Neural cell (in vitro differentiated cells): Measurements from ENCODE around the gene CAMK2A. TPM values are rescaled to one million over a fixed set of nuclear protein-coding genes. Genes with fewer than 3 reads are reported as not detected.

Experiments
- H2AFZ ChIP-seq: fragments of 200-600, 300-800 bp; sonication (generic), shearing (Covaris generic); 2 replicates; pipeline ENCODE4 v1.6.0; 2014; ENCODE audit warnings: low read depth, mild to moderate bottlenecking, antibody characterized with exemption, low read length, moderate library complexity
- H3F3A ChIP-seq: fragments of 200-600 bp; shearing (Covaris generic); 2 replicates; pipeline ENCODE4 v1.6.1; 2016; ENCODE audit warnings: mild to moderate bottlenecking, moderate library complexity, mixed read lengths, antibody characterized with exemption, low read length; ENCODE audit not compliant: insufficient read depth, poor library complexity, severe bottlenecking
- H3K27ac ChIP-seq: fragments of 200-600, 300-800 bp; sonication (generic), shearing (Covaris generic); 2 replicates; pipeline ENCODE4 v1.5.1; 2014; ENCODE audit warnings: mild to moderate bottlenecking, low read length, moderate library complexity
- H3K27me3 ChIP-seq: fragments of 300-800, 200-600 bp; sonication (generic), shearing (Covaris generic); 2 replicates; pipeline ENCODE4 v1.6.0; 2014; ENCODE audit warnings: mild to moderate bottlenecking, low read depth, low read length, moderate library complexity; ENCODE audit not compliant: insufficient read depth
- H3K36me3 ChIP-seq: fragments of 300-800, 200-600 bp; sonication (generic), shearing (Covaris generic); 2 replicates; pipeline ENCODE4 v1.5.1; 2014; ENCODE audit warnings: mild to moderate bottlenecking, antibody characterized with exemption, low read length, moderate library complexity; ENCODE audit not compliant: insufficient read depth
- H3K4me2 ChIP-seq: fragments of 300-800, 200-600 bp; sonication (generic), shearing (Covaris generic); 2 replicates; pipeline ENCODE4 v1.6.0; 2014; ENCODE audit warnings: mild to moderate bottlenecking, low read length
- H3K4me3 ChIP-seq: fragments of 300-800, 200-600 bp; sonication (generic), shearing (Covaris generic); 2 replicates; pipeline ENCODE4 v1.5.1; 2014; ENCODE audit warnings: mild to moderate bottlenecking, low read length, moderate library complexity
- H3K79me2 ChIP-seq: fragments of 200-600 bp; shearing (Covaris generic); replicated peaks from 2 replicates; pipeline ENCODE4 v1.6.0; 2014; ENCODE audit warnings: mild to moderate bottlenecking, low read length, moderate library complexity; ENCODE audit not compliant: insufficient read depth
- H3K9ac ChIP-seq: fragments of 300-800, 200-600 bp; sonication (generic), shearing (Covaris generic); 2 replicates; pipeline ENCODE4 v1.6.1; 2016; ENCODE audit warnings: mild to moderate bottlenecking, low read length, mixed read lengths
- H3K9me2 ChIP-seq: fragments of 200-600 bp; shearing (Covaris generic); 2 replicates; pipeline ENCODE4 v1.6.1; 2016; ENCODE audit warnings: mild to moderate bottlenecking, low read length, mixed read lengths; ENCODE audit not compliant: insufficient read depth
- H3K9me3 ChIP-seq: fragments of 200-600, 300-800 bp; sonication (generic), shearing (Covaris generic); 2 replicates; pipeline ENCODE4 v1.6.1; 2016; ENCODE audit warnings: mild to moderate bottlenecking, mixed run types, low read length, moderate library complexity, mixed read lengths
- H4K20me1 ChIP-seq: fragments of 200-600 bp; shearing (Covaris generic); 2 replicates; pipeline ENCODE4 v1.6.1; 2016; ENCODE audit warnings: mild to moderate bottlenecking, mixed run types; ENCODE audit not compliant: insufficient read depth
- CTCF ChIP-seq: fragments of 450-650 bp; IDR thresholded peaks from 2 replicates; pipeline ENCODE4 v1.5.1; 2014; ENCODE audit warnings: antibody characterized with exemption, mild to moderate bottlenecking, moderate library complexity; ENCODE audit not compliant: poor library complexity, severe bottlenecking
- EP300 ChIP-seq: fragments of 450-650 bp; conservative IDR thresholded peaks from 2 replicates; pipeline ENCODE4 v1.6.1; 2014; ENCODE audit warnings: antibody characterized with exemption, mild to moderate bottlenecking, moderate library complexity; ENCODE audit not compliant: poor library complexity, severe bottlenecking
- EZH2 ChIP-seq: fragments of 200-600, 300-800 bp; shearing (Covaris generic), sonication (generic); IDR thresholded peaks from 2 replicates; pipeline ENCODE4 v1.6.1; 2014; ENCODE audit warnings: antibody characterized with exemption, low read length, borderline replicate concordance, mild to moderate bottlenecking; ENCODE audit not compliant: insufficient read depth, poor library complexity, severe bottlenecking
- MXI1 ChIP-seq: fragments of 450-650 bp; conservative IDR thresholded peaks from 2 replicates; pipeline ENCODE4 v1.6.1; 2014; ENCODE audit warnings: antibody characterized with exemption, mild to moderate bottlenecking; ENCODE audit not compliant: poor library complexity, severe bottlenecking
- POLR2AphosphoS5 ChIP-seq: IDR thresholded peaks from 2 replicates; pipeline ENCODE4 v1.6.1; 2012
- RAD21 ChIP-seq: fragments of 450-650 bp; conservative IDR thresholded peaks from 2 replicates; pipeline ENCODE4 v1.6.1; 2014; ENCODE audit warnings: antibody characterized with exemption, mild to moderate bottlenecking, moderate library complexity
- SMC3 ChIP-seq: fragments of 450-650 bp; conservative IDR thresholded peaks from 2 replicates; pipeline ENCODE4 v1.6.1; 2014; ENCODE audit warnings: antibody characterized with exemption, mild to moderate bottlenecking, moderate library complexity; ENCODE audit not compliant: poor library complexity
- TAF1 ChIP-seq: IDR thresholded peaks from 2 replicates; pipeline ENCODE4 v1.6.1; 2012; ENCODE audit warnings: low read depth
- polyA plus RNA-seq: library from polyadenylated mRNA; depleted of rRNA; stranded (reverse); fragments of >200 nt; gene quantifications from 2 replicates; pipeline ENCODE4 v1.2.3, GENCODE V29; 2014
- TF ChIP-seq, protein P1 (sequence below): IDR thresholded peaks from 2 replicates; pipeline ENCODE4 v1.6.1; 2012; ENCODE audit warnings: borderline replicate concordance

The CAMK2A gene
- polyA plus RNA-seq, 1 donor from 2014 or later, result 61.7 TPM

- no peaks in the 10 kb centered on the region for H3K36me3 ChIP-seq
- H3K27me3 ChIP-seq, result no peaks in the 10 kb centered on the region
- no peaks in the 10 kb centered on the region for H3K9me2 ChIP-seq
- TF ChIP-seq SMC3, result no peak
- no peak for TF ChIP-seq POLR2AphosphoS5
- no peak for TF ChIP-seq MXI1
- TF ChIP-seq EP300, result no peak
- TF ChIP-seq RAD21, result no peak
- TF ChIP-seq, protein P1, sequence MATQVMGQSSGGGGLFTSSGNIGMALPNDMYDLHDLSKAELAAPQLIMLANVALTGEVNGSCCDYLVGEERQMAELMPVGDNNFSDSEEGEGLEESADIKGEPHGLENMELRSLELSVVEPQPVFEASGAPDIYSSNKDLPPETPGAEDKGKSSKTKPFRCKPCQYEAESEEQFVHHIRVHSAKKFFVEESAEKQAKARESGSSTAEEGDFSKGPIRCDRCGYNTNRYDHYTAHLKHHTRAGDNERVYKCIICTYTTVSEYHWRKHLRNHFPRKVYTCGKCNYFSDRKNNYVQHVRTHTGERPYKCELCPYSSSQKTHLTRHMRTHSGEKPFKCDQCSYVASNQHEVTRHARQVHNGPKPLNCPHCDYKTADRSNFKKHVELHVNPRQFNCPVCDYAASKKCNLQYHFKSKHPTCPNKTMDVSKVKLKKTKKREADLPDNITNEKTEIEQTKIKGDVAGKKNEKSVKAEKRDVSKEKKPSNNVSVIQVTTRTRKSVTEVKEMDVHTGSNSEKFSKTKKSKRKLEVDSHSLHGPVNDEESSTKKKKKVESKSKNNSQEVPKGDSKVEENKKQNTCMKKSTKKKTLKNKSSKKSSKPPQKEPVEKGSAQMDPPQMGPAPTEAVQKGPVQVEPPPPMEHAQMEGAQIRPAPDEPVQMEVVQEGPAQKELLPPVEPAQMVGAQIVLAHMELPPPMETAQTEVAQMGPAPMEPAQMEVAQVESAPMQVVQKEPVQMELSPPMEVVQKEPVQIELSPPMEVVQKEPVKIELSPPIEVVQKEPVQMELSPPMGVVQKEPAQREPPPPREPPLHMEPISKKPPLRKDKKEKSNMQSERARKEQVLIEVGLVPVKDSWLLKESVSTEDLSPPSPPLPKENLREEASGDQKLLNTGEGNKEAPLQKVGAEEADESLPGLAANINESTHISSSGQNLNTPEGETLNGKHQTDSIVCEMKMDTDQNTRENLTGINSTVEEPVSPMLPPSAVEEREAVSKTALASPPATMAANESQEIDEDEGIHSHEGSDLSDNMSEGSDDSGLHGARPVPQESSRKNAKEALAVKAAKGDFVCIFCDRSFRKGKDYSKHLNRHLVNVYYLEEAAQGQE, result no peak
- TF ChIP-seq EZH2, result no peak
- no peak for TF ChIP-seq TAF1
- TF ChIP-seq CTCF, result no peak
- no peak overlapping the region for H3K4me2 ChIP-seq
- no peak overlapping the region for H3K4me3 ChIP-seq
- H3K9ac ChIP-seq, result no peak overlapping the region
- H3K9me3 ChIP-seq, result no peaks in the 10 kb centered on the region
- H3K27ac ChIP-seq, result no peak overlapping the region
- no peaks in the 10 kb centered on the region for H3F3A ChIP-seq
- no peak overlapping the region for H2AFZ ChIP-seq
- no peaks in the 10 kb centered on the region for H3K79me2 ChIP-seq
- H4K20me1 ChIP-seq, result no peaks in the 10 kb centered on the region
Measured at GRCh38 chr5:150323092-150323491, 33.5 kb upstream of the CAMK2A start.

DNA sequence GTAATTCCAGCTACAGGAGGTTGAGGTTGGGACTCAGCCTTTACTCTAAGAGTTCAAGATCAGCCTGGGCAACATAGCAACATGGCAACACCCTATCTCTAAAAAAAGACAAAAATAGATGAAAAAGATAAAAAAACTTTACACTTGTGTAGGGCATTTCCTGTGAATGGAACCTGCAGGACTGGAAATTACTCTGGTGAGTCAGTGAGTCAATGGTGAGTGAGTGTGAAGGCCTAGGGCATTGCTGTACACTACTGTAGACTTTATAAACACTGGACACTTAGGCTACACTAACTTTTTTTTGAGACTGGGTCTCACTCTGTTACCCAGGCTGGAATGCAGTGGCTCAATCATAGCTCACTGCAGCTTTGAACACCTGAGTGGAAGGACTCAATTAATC, 32.6 kb upstream of the CAMK2A start:
- no peaks in the 10 kb centered on the region for H3K27me3 ChIP-seq
- H3K27ac ChIP-seq, result no peak overlapping the region
- no peaks in the 10 kb centered on the region for H3K36me3 ChIP-seq
- H3K4me2 ChIP-seq, result no peak overlapping the region
- no peak overlapping the region for H3K9ac ChIP-seq
- H3K9me2 ChIP-seq, result no peaks in the 10 kb centered on the region
- no peak overlapping the region for H3K4me3 ChIP-seq
- TF ChIP-seq EZH2, result no peak
- TF ChIP-seq CTCF, result no peak
- TF ChIP-seq POLR2AphosphoS5, result no peak
- TF ChIP-seq RAD21, result no peak
- TF ChIP-seq TAF1, result no peak
- TF ChIP-seq EP300, result no peak
- no peak for TF ChIP-seq MXI1
- TF ChIP-seq, protein P1, result no peak
- no peak for TF ChIP-seq SMC3
- no peak overlapping the region for H2AFZ ChIP-seq
- no peaks in the 10 kb centered on the region for H4K20me1 ChIP-seq
- H3F3A ChIP-seq, result no peaks in the 10 kb centered on the region
- H3K79me2 ChIP-seq, result no peaks in the 10 kb centered on the region
- H3K9me3 ChIP-seq, result no peaks in the 10 kb centered on the region
